ENCODE measurements around the gene PDE3A.

PDE3A gene

DNA sequence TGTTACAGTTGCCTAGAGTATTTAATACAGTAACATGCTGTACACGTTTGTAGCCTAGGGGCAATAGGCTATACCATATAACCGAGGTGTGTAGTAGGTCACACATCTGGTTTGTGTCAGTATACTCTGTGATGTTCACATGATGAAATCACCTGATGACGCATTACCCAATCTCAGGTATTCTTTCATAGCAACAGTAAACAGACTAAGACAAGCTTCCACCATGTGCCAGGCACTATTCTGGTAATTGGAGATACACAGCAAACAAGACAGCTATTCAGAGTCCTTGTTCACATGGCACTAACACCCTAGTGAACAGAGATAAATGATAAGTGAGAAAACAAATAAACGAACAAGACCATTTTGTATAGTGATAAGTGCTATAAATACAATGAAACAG lies 3.8 kb upstream of the PDE3A start:
- H3K4me3 ChIP-seq (ENCODE audit: low read length, poor library complexity, severe bottlenecking): no peak overlapping the region

GRCh38 chr12:20366776-20367409 lies 1.4 kb upstream of the PDE3A start:
- no peaks in the 10 kb centered on the region for H3K79me2 ChIP-seq (ENCODE audit: insufficient read depth, low read length)
- no peaks in the 10 kb centered on the region for H3F3A ChIP-seq (ENCODE audit: low read depth)
- H3K36me3 ChIP-seq (ENCODE audit: insufficient read depth, low read length): no peaks in the 10 kb centered on the region
- TF ChIP-seq EZH2phosphoT487 (IDR thresholded peaks at IDR 0.05; ENCODE audit: borderline replicate concordance) (no peak), CTCF (conservative IDR thresholded peaks at IDR 0.05; ENCODE audit: low read length) (no peak)
- no peak overlapping the region for H3K4me3 ChIP-seq (ENCODE audit: low read length, poor library complexity, severe bottlenecking)
- no peak overlapping the region for H2AFZ ChIP-seq (ENCODE audit: low read length)
- H3K27me3 ChIP-seq (ENCODE audit: insufficient read depth, low read length, poor library complexity, severe bottlenecking): no peaks in the 10 kb centered on the region
- H3K9me2 ChIP-seq (replicated peaks; ENCODE audit: low read depth, low read length): no peaks in the 10 kb centered on the region
- no peaks in the 10 kb centered on the region for H4K20me1 ChIP-seq (ENCODE audit: insufficient read depth, low read length, poor library complexity, severe bottlenecking)
- no peaks in the 10 kb centered on the region for H3K4me1 ChIP-seq (ENCODE audit: insufficient read depth, low read length, poor library complexity, severe bottlenecking)
- no peak overlapping the region for H3K9ac ChIP-seq (ENCODE audit: low read depth, low read length, poor library complexity, severe bottlenecking)
- H3K4me2 ChIP-seq (ENCODE audit: low read depth, low read length, poor library complexity, severe bottlenecking): no peak overlapping the region
- H3K9me3 ChIP-seq (ENCODE audit: insufficient read depth, low read depth, low read length): no peaks in the 10 kb centered on the region

More for the DNA sequence above, 3.8 kb upstream of the PDE3A start:
- H3K9me2 ChIP-seq (replicated peaks; ENCODE audit: low read depth, low read length): no peaks in the 10 kb centered on the region
- no peak overlapping the region for H3K4me2 ChIP-seq (ENCODE audit: low read depth, low read length, poor library complexity, severe bottlenecking)
- no peaks in the 10 kb centered on the region for H3K4me1 ChIP-seq (ENCODE audit: insufficient read depth, low read length, poor library complexity, severe bottlenecking)
- no peaks in the 10 kb centered on the region for H4K20me1 ChIP-seq (ENCODE audit: insufficient read depth, low read length, poor library complexity, severe bottlenecking)
- no peak overlapping the region for H3K9ac ChIP-seq (ENCODE audit: low read depth, low read length, poor library complexity, severe bottlenecking)
- no peaks in the 10 kb centered on the region for H3K27me3 ChIP-seq (ENCODE audit: insufficient read depth, low read length, poor library complexity, severe bottlenecking)
- no peak overlapping the region for H2AFZ ChIP-seq (ENCODE audit: low read length)
- no peaks in the 10 kb centered on the region for H3K9me3 ChIP-seq (ENCODE audit: insufficient read depth, low read depth, low read length)
- no peaks in the 10 kb centered on the region for H3F3A ChIP-seq (ENCODE audit: low read depth)
- TF ChIP-seq CTCF (conservative IDR thresholded peaks at IDR 0.05; ENCODE audit: low read length): no peak
- no peak for TF ChIP-seq EZH2phosphoT487 (IDR thresholded peaks at IDR 0.05; ENCODE audit: borderline replicate concordance)
- H3K36me3 ChIP-seq (ENCODE audit: insufficient read depth, low read length): no peaks in the 10 kb centered on the region
- H3K79me2 ChIP-seq (ENCODE audit: insufficient read depth, low read length): no peaks in the 10 kb centered on the region

DNA sequence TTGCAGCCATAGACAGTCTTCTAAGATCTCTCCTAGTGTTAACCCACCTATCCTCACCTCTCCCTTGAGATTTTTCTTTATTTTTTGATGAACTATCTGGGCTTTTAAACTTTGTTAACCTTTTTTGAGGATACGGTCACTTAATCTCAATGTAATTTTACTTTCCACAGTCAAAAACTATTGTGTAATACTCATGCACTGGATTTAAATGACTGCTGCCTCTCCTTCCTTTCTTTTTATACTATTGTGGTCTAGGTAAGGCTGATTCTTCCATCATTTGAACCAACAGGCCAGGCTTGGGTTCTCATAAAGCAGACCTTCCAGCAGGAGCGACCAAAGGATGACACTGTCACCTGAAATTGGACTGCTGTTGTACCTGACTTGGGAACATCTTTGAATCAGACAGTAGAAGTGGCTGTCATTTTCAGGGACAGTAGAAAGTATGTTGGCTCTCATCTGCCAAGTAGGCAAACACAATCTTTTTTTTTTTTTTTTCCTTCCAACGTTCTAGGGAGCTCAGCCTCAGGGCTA lies 689 bp upstream of the PDE3A start:
- H3K4me3 ChIP-seq (ENCODE audit: low read length, poor library complexity, severe bottlenecking): no peak overlapping the region
- no peaks in the 10 kb centered on the region for H3K9me3 ChIP-seq (ENCODE audit: insufficient read depth, low read depth, low read length)
- no peaks in the 10 kb centered on the region for H3F3A ChIP-seq (ENCODE audit: low read depth)
- H4K20me1 ChIP-seq (ENCODE audit: insufficient read depth, low read length, poor library complexity, severe bottlenecking): no peaks in the 10 kb centered on the region
- TF ChIP-seq EZH2phosphoT487 (IDR thresholded peaks at IDR 0.05; ENCODE audit: borderline replicate concordance) (no peak), CTCF (conservative IDR thresholded peaks at IDR 0.05; ENCODE audit: low read length) (no peak)
- H3K36me3 ChIP-seq (ENCODE audit: insufficient read depth, low read length): no peaks in the 10 kb centered on the region
- no peak overlapping the region for H2AFZ ChIP-seq (ENCODE audit: low read length)
- no peaks in the 10 kb centered on the region for H3K27me3 ChIP-seq (ENCODE audit: insufficient read depth, low read length, poor library complexity, severe bottlenecking)
- no peaks in the 10 kb centered on the region for H3K79me2 ChIP-seq (ENCODE audit: insufficient read depth, low read length)
- H3K9me2 ChIP-seq (replicated peaks; ENCODE audit: low read depth, low read length): no peaks in the 10 kb centered on the region
- peaks cover 6% of the 10 kb centered on the region for H3K4me1 ChIP-seq (ENCODE audit: insufficient read depth, low read length, poor library complexity, severe bottlenecking)
- no peak overlapping the region for H3K4me2 ChIP-seq (ENCODE audit: low read depth, low read length, poor library complexity, severe bottlenecking)
- H3K9ac ChIP-seq (ENCODE audit: low read depth, low read length, poor library complexity, severe bottlenecking): no peak overlapping the region

Data from Loucy (cell line).